Measurements from ENCODE around the gene FGR. TPM values are rescaled to one million over a fixed set of nuclear protein-coding genes. Genes with fewer than 3 reads are reported as not detected.
"Not testable (repeated sequence)": the region's sequence is repeated elsewhere in the genome, so short reads cannot be mapped to it uniquely, and the experiment has no call there.

Gene FGR
- total RNA-seq, 1 donor from 2014 or later: not detected

DNA sequence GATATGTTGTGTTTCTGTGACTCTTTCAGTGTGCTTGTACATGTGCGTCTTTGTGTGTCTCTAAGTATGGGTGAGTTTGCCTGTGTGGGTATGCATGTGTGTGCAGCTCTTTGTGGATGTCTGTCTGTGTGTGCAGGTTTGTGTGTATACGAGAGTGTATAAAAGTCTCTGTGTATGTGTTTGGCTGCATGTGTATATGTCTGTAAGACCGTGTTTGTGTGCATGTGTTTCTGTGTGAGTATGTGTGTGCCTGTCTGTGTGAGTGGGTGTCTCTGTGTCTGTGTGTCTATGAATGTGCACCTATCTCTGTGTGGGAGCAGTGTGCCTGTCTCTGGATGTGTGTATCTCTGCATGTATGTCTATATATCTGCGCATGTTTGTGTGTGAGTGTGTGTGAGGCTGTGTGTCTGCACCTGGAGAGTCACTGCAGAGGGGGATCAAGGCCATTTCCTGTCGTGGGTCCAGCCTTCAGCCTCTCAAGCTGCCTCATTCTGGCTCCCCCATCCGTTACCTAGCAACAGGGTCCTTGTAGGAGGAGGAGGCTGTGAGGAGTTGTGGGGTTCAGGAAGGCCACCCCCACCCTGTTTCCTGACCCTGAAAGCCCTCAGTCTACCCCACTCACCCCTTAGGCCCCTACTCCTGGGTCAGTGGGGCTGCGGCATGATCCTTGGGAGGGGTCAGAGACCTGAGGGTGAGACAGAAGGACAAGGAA, 10.4 kb downstream of the FGR start:
- no peak overlapping the region for H3K4me3 Mint-ChIP-seq
- no peak for TF ChIP-seq CTCF (conservative IDR thresholded peaks at IDR 0.05)
- no peak for DNase-seq (ENCODE audit: extremely low spot score, unreplicated experiment)
- H3K36me3 Mint-ChIP-seq: no peaks in the 10 kb centered on the region
- peaks cover 9% of the 10 kb centered on the region for H3K4me1 Mint-ChIP-seq (ENCODE audit: unreplicated experiment)
- H3K27ac Mint-ChIP-seq: no peak overlapping the region
- H3K27me3 Mint-ChIP-seq: peaks cover 11% of the 10 kb centered on the region
- H3K9me3 Mint-ChIP-seq: no peaks in the 10 kb centered on the region

- Mint-ChIP-seq H3K27me3 (peaks cover 2% of the 10 kb centered on the region), H3K4me1 (ENCODE audit: unreplicated experiment) (peaks cover 5% of the 10 kb centered on the region), H3K36me3 (no peaks in the 10 kb centered on the region), H3K27ac (no peak overlapping the region), H3K4me3 (no peak overlapping the region), H3K9me3 (no peaks in the 10 kb centered on the region)
- DNase-seq (ENCODE audit: extremely low spot score, unreplicated experiment): no peak
- no peak for TF ChIP-seq CTCF (conservative IDR thresholded peaks at IDR 0.05)
These were observed 11.4 kb downstream of the FGR start for GRCh38 chr1:27623327-27624212.

GRCh38 chr1:27622828-27623227, 12.2 kb downstream of the FGR start:
- Mint-ChIP-seq H3K27ac (no peak overlapping the region), H3K4me1 (ENCODE audit: unreplicated experiment) (peaks cover 4% of the 10 kb centered on the region), H3K36me3 (no peaks in the 10 kb centered on the region), H3K9me3 (no peaks in the 10 kb centered on the region), H3K27me3 (no peaks in the 10 kb centered on the region), H3K4me3 (no peak overlapping the region)
- no peak for TF ChIP-seq CTCF (conservative IDR thresholded peaks at IDR 0.05)
- DNase-seq (ENCODE audit: extremely low spot score, unreplicated experiment): no peak

- no peak for DNase-seq (ENCODE audit: extremely low spot score, unreplicated experiment)
- Mint-ChIP-seq H3K36me3 (no peaks in the 10 kb centered on the region), H3K27ac (no peak overlapping the region), H3K4me3 (no peak overlapping the region), H3K27me3 (no peaks in the 10 kb centered on the region), H3K9me3 (no peaks in the 10 kb centered on the region), H3K4me1 (ENCODE audit: unreplicated experiment) (peaks cover 4% of the 10 kb centered on the region)
- TF ChIP-seq CTCF (conservative IDR thresholded peaks at IDR 0.05): no peak
These were observed 13.7 kb downstream of the FGR start for GRCh38 chr1:27621051-27621920.

GRCh38 chr1:27619782-27620438, 15.1 kb downstream of the FGR start:
- not testable (repeated sequence) for H3K4me3 Mint-ChIP-seq; H3K27me3 Mint-ChIP-seq; H3K27ac Mint-ChIP-seq; H3K9me3 Mint-ChIP-seq; H3K4me1 Mint-ChIP-seq (ENCODE audit: unreplicated experiment); DNase-seq (ENCODE audit: extremely low spot score, unreplicated experiment); H3K36me3 Mint-ChIP-seq
